ENCODE data around the gene TMEM63C.

Gene TMEM63C

DNA sequence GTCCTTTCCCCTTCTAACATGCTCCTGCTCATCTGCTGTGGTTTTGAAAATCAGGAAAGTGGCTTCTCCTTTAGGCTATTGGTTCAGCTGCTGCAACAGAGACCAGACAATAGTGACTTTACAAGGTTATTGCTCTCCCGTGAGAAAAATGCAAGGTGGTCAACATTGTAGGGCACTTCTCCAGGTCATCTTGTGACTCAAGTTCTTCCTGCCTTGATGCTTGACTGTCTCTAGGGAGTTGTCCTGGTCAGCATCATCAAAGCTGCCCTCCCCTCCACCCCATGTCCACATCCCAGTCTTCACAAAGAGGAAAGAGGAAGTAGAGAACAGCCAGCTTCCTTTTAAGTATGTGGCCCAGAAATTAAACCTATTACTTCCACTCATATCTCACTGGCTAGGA, 3.9 kb upstream of the TMEM63C start:
- Histone ChIP-seq H3K4me3 (ENCODE audit: low read depth, low read length) (no peak overlapping the region), H3K27me3 (ENCODE audit: insufficient read depth, low read depth, severe bottlenecking) (no peaks in the 10 kb centered on the region), H3K9me3 (ENCODE audit: severe bottlenecking) (no peaks in the 10 kb centered on the region), H3K27ac (no peak overlapping the region), H3K36me3 (no peaks in the 10 kb centered on the region)
- DNase-seq, result no peak
- TF ChIP-seq, protein P1, sequence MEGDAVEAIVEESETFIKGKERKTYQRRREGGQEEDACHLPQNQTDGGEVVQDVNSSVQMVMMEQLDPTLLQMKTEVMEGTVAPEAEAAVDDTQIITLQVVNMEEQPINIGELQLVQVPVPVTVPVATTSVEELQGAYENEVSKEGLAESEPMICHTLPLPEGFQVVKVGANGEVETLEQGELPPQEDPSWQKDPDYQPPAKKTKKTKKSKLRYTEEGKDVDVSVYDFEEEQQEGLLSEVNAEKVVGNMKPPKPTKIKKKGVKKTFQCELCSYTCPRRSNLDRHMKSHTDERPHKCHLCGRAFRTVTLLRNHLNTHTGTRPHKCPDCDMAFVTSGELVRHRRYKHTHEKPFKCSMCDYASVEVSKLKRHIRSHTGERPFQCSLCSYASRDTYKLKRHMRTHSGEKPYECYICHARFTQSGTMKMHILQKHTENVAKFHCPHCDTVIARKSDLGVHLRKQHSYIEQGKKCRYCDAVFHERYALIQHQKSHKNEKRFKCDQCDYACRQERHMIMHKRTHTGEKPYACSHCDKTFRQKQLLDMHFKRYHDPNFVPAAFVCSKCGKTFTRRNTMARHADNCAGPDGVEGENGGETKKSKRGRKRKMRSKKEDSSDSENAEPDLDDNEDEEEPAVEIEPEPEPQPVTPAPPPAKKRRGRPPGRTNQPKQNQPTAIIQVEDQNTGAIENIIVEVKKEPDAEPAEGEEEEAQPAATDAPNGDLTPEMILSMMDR (IDR thresholded peaks at IDR 0.05; ENCODE audit: low read depth, low read length), result no peak

DNA sequence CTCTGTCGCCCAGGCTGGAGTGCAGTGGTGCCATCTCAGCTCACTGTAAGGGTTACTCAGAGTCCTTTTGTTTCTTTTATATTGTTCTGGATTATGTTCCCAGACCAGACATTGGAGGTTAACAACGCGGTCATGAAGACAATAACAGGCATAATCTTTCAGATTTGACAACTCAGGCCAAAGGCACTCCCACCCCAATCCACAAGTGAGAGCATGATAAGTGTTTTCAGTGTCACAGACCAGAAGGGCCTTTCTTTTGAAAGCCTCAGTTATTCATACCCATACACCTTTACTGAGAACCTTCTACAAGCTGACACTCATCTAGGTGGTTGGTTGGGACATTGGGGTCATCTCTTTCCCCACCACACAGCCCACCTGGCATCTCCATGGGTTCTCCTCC, 2.9 kb upstream of the TMEM63C start:
- TF ChIP-seq, protein P1 (IDR thresholded peaks at IDR 0.05; ENCODE audit: low read depth, low read length), result no peak
- H3K36me3 ChIP-seq, result no peaks in the 10 kb centered on the region
- no peak for DNase-seq
- H3K9me3 ChIP-seq (ENCODE audit: severe bottlenecking), result no peaks in the 10 kb centered on the region
- H3K27ac ChIP-seq, result no peak overlapping the region
- H3K27me3 ChIP-seq (ENCODE audit: insufficient read depth, low read depth, severe bottlenecking), result no peaks in the 10 kb centered on the region
- H3K4me3 ChIP-seq (ENCODE audit: low read depth, low read length), result no peak overlapping the region

DNA sequence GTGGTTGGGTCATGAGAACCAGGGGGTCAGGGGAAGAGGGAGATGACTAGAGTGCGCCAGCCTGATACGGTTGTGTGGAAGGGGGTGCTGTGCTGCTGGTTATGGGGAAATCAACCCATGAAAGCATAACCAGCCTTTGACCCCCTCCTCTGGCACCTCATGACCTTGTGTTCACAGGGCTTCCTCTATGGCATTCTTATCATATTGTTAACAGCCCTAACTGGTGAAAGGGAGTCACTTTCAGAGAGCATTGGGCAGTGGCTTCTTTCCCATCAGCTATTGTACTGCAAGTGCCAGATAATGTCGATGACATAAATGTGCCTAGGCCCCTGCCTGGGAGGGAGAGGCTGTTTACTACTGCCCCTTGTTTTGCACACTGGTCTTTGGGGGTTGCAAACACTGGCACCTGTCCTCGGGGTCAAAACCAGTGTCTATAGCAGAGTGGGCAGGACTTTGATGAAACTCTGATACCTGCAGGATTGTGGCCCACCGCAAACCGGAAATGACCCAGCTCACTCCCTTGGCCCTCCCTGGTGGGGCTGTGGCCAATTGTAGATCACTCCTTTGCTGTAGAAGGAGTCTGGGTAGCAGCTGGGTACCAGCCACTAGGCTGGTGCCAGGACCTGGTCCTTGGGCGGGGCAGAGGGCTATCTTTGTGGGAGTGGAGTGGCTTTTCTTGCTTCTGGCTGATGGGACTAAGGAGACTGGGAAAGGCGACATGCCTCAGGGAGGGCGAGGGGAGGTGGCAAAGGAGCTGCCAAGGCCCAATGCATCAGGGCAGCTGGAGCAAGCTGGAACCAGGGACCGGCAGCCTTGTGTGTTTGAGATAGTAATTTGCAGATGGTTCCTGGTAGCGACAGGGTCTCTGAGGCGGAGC, 634 bp upstream of the TMEM63C start:
- no peaks in the 10 kb centered on the region for H3K9me3 ChIP-seq (ENCODE audit: severe bottlenecking)
- peak overlapping the region; percentile 80 for H3K4me3 ChIP-seq (ENCODE audit: low read depth, low read length)
- no peak for DNase-seq
- TF ChIP-seq, protein P1 (IDR thresholded peaks at IDR 0.05; ENCODE audit: low read depth, low read length), result no peak
- no peaks in the 10 kb centered on the region for H3K27me3 ChIP-seq (ENCODE audit: insufficient read depth, low read depth, severe bottlenecking)
- H3K27ac ChIP-seq, result no peak overlapping the region
- H3K36me3 ChIP-seq, result no peaks in the 10 kb centered on the region; the same call in 1 of the 2 replicates

DNA sequence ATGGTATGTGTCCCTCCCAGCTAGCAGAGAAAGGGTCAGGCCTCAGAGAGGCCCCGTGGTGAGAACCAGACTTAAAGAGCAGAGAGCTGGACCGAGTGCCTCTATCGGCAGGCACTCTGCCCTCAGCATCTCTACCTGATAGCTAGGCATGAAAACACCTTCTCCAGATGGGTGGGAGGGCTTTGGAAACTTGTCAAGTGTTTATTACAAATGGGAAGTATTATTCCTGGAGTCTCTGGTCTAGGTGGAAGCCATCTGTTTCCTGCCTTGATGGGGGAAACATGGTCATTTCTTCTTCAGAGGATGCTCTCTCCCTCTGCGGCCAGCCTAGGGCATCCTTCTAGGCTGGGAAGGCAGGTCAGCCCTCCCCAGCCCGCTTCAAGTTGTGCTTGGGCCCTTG, 2.3 kb downstream of the TMEM63C start:
- H3K4me3 ChIP-seq (ENCODE audit: low read depth, low read length), result no peak overlapping the region
- TF ChIP-seq, protein P1 (IDR thresholded peaks at IDR 0.05; ENCODE audit: low read depth, low read length), result no peak
- DNase-seq, result no peak
- no peaks in the 10 kb centered on the region for H3K9me3 ChIP-seq (ENCODE audit: severe bottlenecking)
- no peak overlapping the region for H3K27ac ChIP-seq
- H3K36me3 ChIP-seq, result no peaks in the 10 kb centered on the region; the same call in 1 of the 2 replicates
- no peaks in the 10 kb centered on the region for H3K27me3 ChIP-seq (ENCODE audit: insufficient read depth, low read depth, severe bottlenecking)

DNA sequence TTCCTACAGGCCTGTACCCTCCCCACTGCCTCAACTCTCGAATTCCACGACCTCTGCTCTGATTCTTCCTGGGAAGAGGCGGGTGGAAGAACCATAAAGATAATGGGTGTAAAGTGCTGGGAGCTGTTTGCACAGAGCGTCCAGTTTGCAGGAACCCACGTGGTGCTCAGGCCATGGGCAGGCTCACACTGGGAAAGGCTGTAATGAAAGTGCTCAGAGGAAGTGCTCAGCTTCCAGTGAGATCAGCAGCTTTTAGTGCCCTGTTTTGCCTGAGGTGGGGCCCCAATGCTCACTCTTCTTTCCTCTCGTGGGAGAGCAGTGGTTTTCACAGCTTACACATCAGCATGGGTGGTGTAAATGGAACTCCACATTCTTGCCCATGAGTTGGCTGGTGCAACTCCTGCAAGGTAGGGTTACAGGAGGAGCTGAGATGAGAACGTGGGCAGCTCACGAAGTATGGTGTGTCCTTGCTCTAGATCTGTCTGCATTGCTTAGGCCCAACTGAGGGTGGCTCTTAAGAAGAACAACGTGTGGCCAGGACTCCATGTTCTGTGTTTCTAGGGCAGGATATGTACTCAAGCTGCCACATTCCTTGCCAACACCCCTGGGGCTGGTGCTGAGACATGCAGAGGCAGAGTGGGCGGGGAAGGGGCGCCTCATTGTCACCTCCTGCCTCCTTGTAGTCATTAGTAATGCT, 2.9 kb downstream of the TMEM63C start:
- TF ChIP-seq, protein P1 (IDR thresholded peaks at IDR 0.05; ENCODE audit: low read depth, low read length), result no peak
- Histone ChIP-seq H3K36me3 (no peaks in the 10 kb centered on the region; the same call in 1 of the 2 replicates), H3K27me3 (ENCODE audit: insufficient read depth, low read depth, severe bottlenecking) (no peaks in the 10 kb centered on the region), H3K4me3 (ENCODE audit: low read depth, low read length) (no peak overlapping the region), H3K9me3 (ENCODE audit: severe bottlenecking) (no peaks in the 10 kb centered on the region), H3K27ac (no peak overlapping the region)
- no peak for DNase-seq
